Activated CD4-positive, alpha-beta T cell treated with anti-CD3 and anti-CD28 coated beads, Interleukin-2, amount 10 ng/mL, durations not matched to agents 24 days and 14 days (primary cell): Measurements from ENCODE around the gene GRIP2. TPM values are rescaled to one million over a fixed set of nuclear protein-coding genes. Genes with fewer than 3 reads are reported as not detected.

Source experiments
- DNase-seq: peaks from one replicate; pipeline ENCODE4 v3.0.0; 2022
- H3K27ac Mint-ChIP-seq: one replicate; pipeline ENCODE4 v1.8.0; 2022; ENCODE audit warnings: mild to moderate bottlenecking, mixed read lengths
- H3K27me3 Mint-ChIP-seq: one replicate; pipeline ENCODE4 v1.8.0; 2022; ENCODE audit warnings: mixed read lengths
- H3K36me3 Mint-ChIP-seq: one replicate; pipeline ENCODE4 v1.8.0; 2022; ENCODE audit warnings: low read depth, mild to moderate bottlenecking, mixed read lengths
- H3K4me1 Mint-ChIP-seq: one replicate; pipeline ENCODE4 v1.8.0; 2021; ENCODE audit warnings: mixed read lengths
- H3K4me3 Mint-ChIP-seq: one replicate; pipeline ENCODE4 v1.8.0; 2022; ENCODE audit warnings: mild to moderate bottlenecking, moderate library complexity, mixed read lengths
- H3K9me3 Mint-ChIP-seq: one replicate; pipeline ENCODE4 v1.8.0; 2021; ENCODE audit warnings: mixed read lengths
- intact Hi-C: fragments of 100-400 bp; cut with micrococcal nuclease; formaldehyde crosslinking; loops from one replicate; pipeline ENCODE4 v1.15.1; 2023
- total RNA-seq: library from RNA; stranded (reverse); gene quantifications from 2 replicates; pipeline ENCODE4 v1.2.3, GENCODE V29; 2022

Gene GRIP2
- total RNA-seq, 1 donor from 2014 or later, result not detected

- DNase-seq, result no peak
- H3K27me3 Mint-ChIP-seq, result no peaks in the 10 kb centered on the region
- no peaks in the 10 kb centered on the region for H3K9me3 Mint-ChIP-seq
- no peak overlapping the region for H3K27ac Mint-ChIP-seq
- intact Hi-C loops, result no loop called here
- H3K4me1 Mint-ChIP-seq, result peaks cover 4% of the 10 kb centered on the region
- no peak overlapping the region for H3K4me3 Mint-ChIP-seq
- peaks cover 46% of the 10 kb centered on the region for H3K36me3 Mint-ChIP-seq
These were observed 59.7 kb downstream of the GRIP2 start for GRCh38 chr3:14480207-14481017.

- no peak for DNase-seq
- intact Hi-C loops, result no loop called here
- H3K9me3 Mint-ChIP-seq, result no peaks in the 10 kb centered on the region
- no peak overlapping the region for H3K4me3 Mint-ChIP-seq
- no peak overlapping the region for H3K27ac Mint-ChIP-seq
- peaks cover 42% of the 10 kb centered on the region for H3K36me3 Mint-ChIP-seq
- H3K27me3 Mint-ChIP-seq, result no peaks in the 10 kb centered on the region
- H3K4me1 Mint-ChIP-seq, result peaks cover 4% of the 10 kb centered on the region
These were observed 60.6 kb downstream of the GRIP2 start for GRCh38 chr3:14479591-14479990.

GRCh38 chr3:14478956-14479550 lies 61.1 kb downstream of the GRIP2 start:
- Mint-ChIP-seq H3K4me1 (peaks cover 4% of the 10 kb centered on the region), H3K9me3 (no peaks in the 10 kb centered on the region)
- intact Hi-C loops, result no loop called here

DNA sequence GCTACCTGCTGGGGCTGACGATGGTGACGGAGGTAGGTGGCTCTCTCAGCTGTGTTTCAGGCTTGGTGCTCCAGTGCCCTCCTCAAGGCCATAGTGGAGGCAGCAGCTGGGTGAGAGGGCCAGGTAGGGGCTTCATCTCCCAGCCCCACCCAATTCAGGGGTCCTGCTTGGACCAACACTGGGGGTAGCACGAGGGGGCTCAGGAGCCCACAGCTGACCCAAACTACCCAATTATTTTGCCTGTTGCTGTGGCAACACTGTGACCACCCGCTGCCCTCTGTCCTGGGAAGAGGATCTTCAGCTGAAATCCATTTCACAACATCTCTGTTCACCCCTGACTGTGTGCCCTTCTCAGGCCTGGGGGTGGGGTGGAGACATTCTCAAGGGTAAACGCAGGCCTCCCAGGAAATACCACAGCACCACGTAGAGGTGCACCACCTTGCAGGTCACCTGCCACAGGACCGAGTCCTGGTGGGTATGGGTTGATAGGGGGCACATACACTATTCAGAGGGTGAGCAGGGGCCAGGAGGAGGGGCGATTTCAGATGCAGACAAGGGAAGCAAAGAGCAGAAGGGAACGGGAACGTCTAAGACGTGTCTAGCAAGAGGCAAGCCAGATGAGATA lies 62.7 kb downstream of the GRIP2 start:
- no peak overlapping the region for H3K4me3 Mint-ChIP-seq
- H3K9me3 Mint-ChIP-seq, result no peaks in the 10 kb centered on the region
- H3K27ac Mint-ChIP-seq, result no peak overlapping the region
- DNase-seq, result no peak
- H3K36me3 Mint-ChIP-seq, result peaks cover 38% of the 10 kb centered on the region
- no peaks in the 10 kb centered on the region for H3K27me3 Mint-ChIP-seq
- H3K4me1 Mint-ChIP-seq, result peaks cover 5% of the 10 kb centered on the region
- intact Hi-C loops, result no loop called here

More at GRCh38 chr3:14478956-14479550, 61.1 kb downstream of the GRIP2 start:
- Mint-ChIP-seq H3K36me3 (peaks cover 38% of the 10 kb centered on the region), H3K4me3 (no peak overlapping the region), H3K27me3 (no peaks in the 10 kb centered on the region), H3K27ac (no peak overlapping the region)
- no peak for DNase-seq

DNA sequence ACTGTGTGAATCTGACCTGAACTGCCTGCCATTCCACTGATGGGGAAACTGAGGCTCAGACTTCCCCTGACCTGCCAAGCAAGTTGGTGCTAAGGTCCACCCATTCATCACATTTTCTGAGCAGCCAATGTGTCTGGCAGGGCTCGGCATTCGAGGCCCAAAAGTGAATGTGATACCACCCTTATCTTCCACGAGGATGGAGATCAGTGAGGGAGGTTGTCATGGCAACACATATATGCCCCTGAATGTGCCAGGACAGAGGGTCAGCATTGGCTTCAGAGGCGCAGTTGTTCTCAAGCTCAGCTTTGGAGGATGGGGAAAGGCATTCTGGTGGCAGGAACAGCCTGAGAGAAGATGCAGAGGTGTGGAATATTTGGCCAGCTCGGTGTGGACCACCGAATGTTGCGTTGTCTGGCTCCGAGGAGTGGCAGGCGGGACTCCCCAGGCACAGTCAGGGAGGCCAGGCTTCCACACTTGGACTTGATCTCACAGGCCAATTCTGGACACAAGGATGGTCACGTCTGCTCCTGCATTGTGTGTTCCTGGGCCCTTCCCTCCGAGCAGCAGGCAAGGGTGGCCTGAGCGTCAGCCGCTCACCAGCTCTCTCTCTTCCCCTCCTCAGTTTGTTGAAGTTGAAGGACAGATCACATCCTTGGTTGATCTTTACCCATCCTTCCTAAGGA lies 63.4 kb downstream of the GRIP2 start:
- Mint-ChIP-seq H3K4me3 (no peak overlapping the region), H3K4me1 (peaks cover 8% of the 10 kb centered on the region), H3K36me3 (peaks cover 40% of the 10 kb centered on the region), H3K27me3 (no peaks in the 10 kb centered on the region), H3K9me3 (no peaks in the 10 kb centered on the region), H3K27ac (no peak overlapping the region)
- intact Hi-C loops, result no loop called here
- no peak for DNase-seq

GRCh38 chr3:14475621-14476020 lies 64.5 kb downstream of the GRIP2 start:
- Mint-ChIP-seq H3K4me3 (no peak overlapping the region), H3K27me3 (no peaks in the 10 kb centered on the region), H3K27ac (no peak overlapping the region), H3K9me3 (no peaks in the 10 kb centered on the region), H3K4me1 (peaks cover 6% of the 10 kb centered on the region), H3K36me3 (peaks cover 36% of the 10 kb centered on the region)
- DNase-seq, result no peak
- intact Hi-C loops, result no loop called here

DNA sequence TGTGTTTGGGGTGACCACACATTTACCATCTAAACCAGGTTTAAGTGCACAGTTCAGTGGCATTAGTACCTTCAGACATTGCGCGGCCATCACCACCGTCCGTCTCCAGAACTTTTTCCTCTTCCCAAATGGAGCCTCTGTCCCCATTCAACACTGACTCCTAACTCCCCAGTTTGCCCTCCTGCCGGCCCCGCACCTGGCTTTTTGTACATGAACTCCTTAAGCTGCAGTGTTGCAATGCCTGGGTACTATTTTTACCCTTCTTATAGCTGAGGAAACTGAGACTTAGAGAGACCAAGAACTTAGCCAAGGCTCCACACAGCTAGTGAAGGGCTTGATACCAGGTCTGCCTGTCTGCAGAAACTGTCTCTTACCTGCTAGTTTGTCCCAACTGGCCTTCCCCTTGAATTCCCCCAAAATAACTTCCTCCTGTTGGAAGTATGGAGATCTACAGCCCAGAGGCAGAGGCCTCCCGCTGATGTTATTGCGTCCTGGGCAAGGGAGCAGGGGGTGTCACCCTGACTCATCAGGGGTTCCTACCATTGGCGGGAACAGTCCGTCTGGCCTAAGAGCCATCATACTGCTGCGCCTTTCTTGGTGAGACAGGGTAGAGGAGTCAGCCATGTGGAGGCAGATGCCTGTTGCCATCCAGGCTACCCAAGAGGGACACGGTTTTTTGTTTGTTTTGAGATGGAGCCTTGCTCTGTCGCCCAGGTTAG lies 65.6 kb downstream of the GRIP2 start:
- intact Hi-C loops, result no loop called here
- H3K4me3 Mint-ChIP-seq, result no peak overlapping the region
- no peaks in the 10 kb centered on the region for H3K27me3 Mint-ChIP-seq
- no peak for DNase-seq
- no peaks in the 10 kb centered on the region for H3K9me3 Mint-ChIP-seq
- no peak overlapping the region for H3K27ac Mint-ChIP-seq
- peaks cover 6% of the 10 kb centered on the region for H3K4me1 Mint-ChIP-seq
- peaks cover 38% of the 10 kb centered on the region for H3K36me3 Mint-ChIP-seq

DNA sequence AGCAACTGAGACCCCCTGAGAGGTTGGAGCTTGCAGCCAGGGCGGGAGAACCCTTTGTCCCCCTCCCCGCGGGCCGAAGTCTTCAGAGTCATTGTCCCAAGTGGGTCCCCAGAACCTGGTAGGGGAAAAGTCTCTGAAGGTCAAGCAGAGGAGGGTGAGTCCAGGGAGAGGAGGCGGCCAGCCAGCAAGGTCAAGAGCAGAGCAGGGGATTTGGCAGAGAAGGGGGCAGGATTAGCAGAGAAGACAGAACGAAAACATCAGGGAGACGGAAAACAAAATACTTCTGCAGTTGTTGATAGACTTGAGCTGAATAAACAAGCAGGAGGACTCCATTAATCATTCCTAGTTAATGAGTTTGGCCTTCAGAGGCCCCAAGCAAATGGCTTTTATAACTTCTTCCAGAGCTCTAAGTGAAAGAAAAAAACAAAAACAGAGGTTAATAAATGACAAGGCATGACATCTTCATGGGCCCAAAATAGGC lies 66.7 kb downstream of the GRIP2 start:
- peaks cover 6% of the 10 kb centered on the region for H3K4me1 Mint-ChIP-seq

DNA sequence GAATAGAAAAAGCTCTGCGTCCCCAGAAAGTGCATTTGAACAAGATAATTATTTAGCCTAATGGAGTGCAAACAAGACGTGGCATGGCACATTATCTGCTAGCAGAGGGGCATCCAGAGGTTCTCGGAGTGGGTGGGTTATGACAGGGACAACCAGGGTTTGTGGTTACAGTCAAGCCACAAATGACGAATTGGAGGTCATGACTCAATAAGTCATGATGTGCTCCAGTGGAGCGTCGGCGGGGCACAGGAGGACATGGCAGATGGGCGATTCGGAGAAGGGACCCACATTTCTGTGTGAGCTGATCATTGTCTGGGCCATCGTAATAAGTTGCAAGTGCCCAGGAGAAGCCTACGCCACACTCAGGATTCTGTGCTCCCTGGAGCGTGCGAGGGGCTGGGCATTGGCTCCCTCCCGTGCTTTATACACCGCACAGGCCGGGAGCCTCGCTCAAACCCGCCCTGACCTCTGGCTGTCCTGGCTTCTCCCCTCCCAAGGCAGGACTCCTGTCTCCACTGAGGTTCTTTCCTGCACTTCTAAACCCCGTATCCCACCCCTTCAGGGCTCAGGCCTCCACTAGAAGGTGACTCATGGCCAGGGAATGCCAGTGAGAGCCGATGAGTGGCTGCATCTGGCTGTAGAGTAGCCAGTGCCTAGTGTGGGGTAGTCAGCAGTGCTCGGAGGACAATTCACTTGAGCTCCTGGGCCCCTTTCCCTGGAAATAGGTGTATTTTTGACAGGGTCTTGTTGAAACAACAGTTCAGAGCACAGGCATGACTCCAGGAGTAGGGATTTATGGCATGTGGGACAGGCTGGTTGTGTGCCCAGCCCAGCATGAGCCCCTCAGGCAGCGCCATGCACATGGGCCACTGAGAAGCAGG lies 67.4 kb downstream of the GRIP2 start:
- intact Hi-C loops, result no loop called here
- peaks cover 7% of the 10 kb centered on the region for H3K4me1 Mint-ChIP-seq
- DNase-seq, result no peak
- H3K27ac Mint-ChIP-seq, result peak overlapping the region; percentile 19
- H3K4me3 Mint-ChIP-seq, result no peak overlapping the region
- H3K9me3 Mint-ChIP-seq, result no peaks in the 10 kb centered on the region
- H3K36me3 Mint-ChIP-seq, result peaks cover 32% of the 10 kb centered on the region
- H3K27me3 Mint-ChIP-seq, result no peaks in the 10 kb centered on the region

More for the DNA sequence above, 66.7 kb downstream of the GRIP2 start:
- no peaks in the 10 kb centered on the region for H3K9me3 Mint-ChIP-seq
- no peak overlapping the region for H3K4me3 Mint-ChIP-seq
- no peak for DNase-seq
- intact Hi-C loops, result no loop called here
- H3K27ac Mint-ChIP-seq, result no peak overlapping the region
- H3K27me3 Mint-ChIP-seq, result no peaks in the 10 kb centered on the region
- H3K36me3 Mint-ChIP-seq, result peaks cover 32% of the 10 kb centered on the region

GRCh38 chr3:14471690-14472089 lies 68.5 kb downstream of the GRIP2 start:
- Mint-ChIP-seq H3K9me3 (no peaks in the 10 kb centered on the region), H3K27me3 (no peaks in the 10 kb centered on the region), H3K4me3 (no peak overlapping the region), H3K36me3 (peaks cover 27% of the 10 kb centered on the region), H3K27ac (no peak overlapping the region), H3K4me1 (peaks cover 7% of the 10 kb centered on the region)
- DNase-seq, result no peak
- intact Hi-C loops, result no loop called here

DNA sequence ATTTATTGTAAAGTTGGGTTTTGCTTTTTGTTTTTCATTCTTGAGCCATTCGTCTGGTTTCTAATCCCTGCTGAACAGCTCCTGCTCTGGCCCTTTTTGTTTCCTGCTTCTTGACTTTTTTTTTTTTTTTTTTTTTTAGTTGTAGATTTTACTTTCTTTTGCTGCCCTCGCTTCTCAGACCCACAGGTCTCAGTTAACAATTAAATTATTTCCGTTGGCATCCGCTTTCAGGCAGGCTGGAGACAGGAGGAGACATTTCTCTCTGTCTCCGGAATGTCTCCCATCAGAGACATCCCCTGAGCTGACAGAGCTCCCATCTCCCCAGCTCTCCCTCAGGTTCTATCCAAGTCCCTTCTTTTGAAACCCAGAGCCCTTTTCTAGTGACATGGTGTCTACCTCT lies 69.1 kb downstream of the GRIP2 start:
- Mint-ChIP-seq H3K27me3 (no peaks in the 10 kb centered on the region), H3K27ac (no peak overlapping the region), H3K4me1 (peaks cover 7% of the 10 kb centered on the region), H3K36me3 (peaks cover 27% of the 10 kb centered on the region), H3K4me3 (no peak overlapping the region), H3K9me3 (no peaks in the 10 kb centered on the region)
- DNase-seq, result no peak
- intact Hi-C loops, result no loop called here

DNA sequence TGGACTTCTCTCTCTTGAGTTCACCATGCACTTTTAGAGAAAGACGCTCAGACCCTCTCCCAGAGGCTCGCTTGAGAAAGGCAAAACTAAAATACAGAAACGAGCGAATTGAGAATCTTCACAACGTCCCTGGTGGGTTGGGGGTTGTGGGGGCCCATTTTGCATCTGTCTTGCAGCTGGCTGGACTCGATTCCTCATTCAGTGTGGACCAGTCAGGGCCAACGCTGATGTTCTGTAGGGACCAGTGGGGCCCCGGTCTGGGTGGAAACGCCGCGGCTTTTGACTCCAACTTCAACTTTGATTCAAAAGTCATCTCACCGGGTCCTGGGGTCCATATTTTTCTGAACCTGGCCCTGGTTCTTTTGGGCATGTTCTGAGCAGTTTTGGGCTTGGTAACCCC lies 69.7 kb downstream of the GRIP2 start:
- intact Hi-C loops, result no loop called here
- DNase-seq, result no peak
- Mint-ChIP-seq H3K36me3 (peaks cover 29% of the 10 kb centered on the region), H3K4me3 (no peak overlapping the region), H3K4me1 (peaks cover 7% of the 10 kb centered on the region), H3K27me3 (no peaks in the 10 kb centered on the region), H3K9me3 (no peaks in the 10 kb centered on the region), H3K27ac (no peak overlapping the region)
